Hepatocyte (in vitro differentiated cells): ENCODE data around the gene SENP1. TPM values are rescaled to one million over a fixed set of nuclear protein-coding genes. Genes with fewer than 3 reads are reported as not detected.
A peak's percentile ranks its signal among the peaks of the same experiment; 100 is the strongest.

ENCODE experiments used
- DNase-seq: peaks from one replicate; pipeline ENCODE4 v3.0.0-alpha.2; 2016; ENCODE audit warnings: low spot score
- H2AFZ ChIP-seq: fragments of 200-600 bp; sonication (generic); 2 replicates; pipeline ENCODE4 v1.6.0; 2016; ENCODE audit warnings: antibody characterized with exemption, mild to moderate bottlenecking
- H3K27ac ChIP-seq: fragments of 200-600 bp; sonication (generic); 2 replicates; pipeline ENCODE4 v1.5.1; 2016; ENCODE audit warnings: mild to moderate bottlenecking
- H3K27me3 ChIP-seq: fragments of 200-600 bp; sonication (generic); 2 replicates; pipeline ENCODE4 v1.6.1; 2016
- H3K36me3 ChIP-seq: fragments of 200-600 bp; sonication (generic); replicated peaks from 2 replicates; pipeline ENCODE4 v1.5.1; 2016; ENCODE audit warnings: low read depth; ENCODE audit not compliant: insufficient read depth
- H3K4me1 ChIP-seq: fragments of 200-600 bp; sonication (generic); 2 replicates; pipeline ENCODE4 v1.5.1; 2016; ENCODE audit warnings: mild to moderate bottlenecking, moderate library complexity; ENCODE audit not compliant: insufficient read depth
- H3K4me2 ChIP-seq: fragments of 200-600 bp; sonication (generic); 2 replicates; pipeline ENCODE4 v1.6.0; 2016
- H3K4me3 ChIP-seq: fragments of 200-600 bp; sonication (generic); 2 replicates; pipeline ENCODE4 v1.5.1; 2016; ENCODE audit warnings: mild to moderate bottlenecking
- H3K79me2 ChIP-seq: fragments of 200-600 bp; sonication (generic); 2 replicates; pipeline ENCODE4 v1.6.0; 2017; ENCODE audit warnings: mild to moderate bottlenecking
- H3K9me2 ChIP-seq: fragments of 200-600 bp; sonication (generic); replicated peaks from 2 replicates; pipeline ENCODE4 v1.6.0; 2017; ENCODE audit warnings: mild to moderate bottlenecking; ENCODE audit not compliant: insufficient read depth
- H3K9me3 ChIP-seq: fragments of 200-600 bp; sonication (generic); 2 replicates; pipeline ENCODE4 v1.5.1; 2016; ENCODE audit warnings: low read depth, mild to moderate bottlenecking
- H4K20me1 ChIP-seq: fragments of 200-600 bp; sonication (generic); 2 replicates; pipeline ENCODE4 v1.6.0; 2016; ENCODE audit warnings: mild to moderate bottlenecking; ENCODE audit not compliant: insufficient read depth, poor library complexity, severe bottlenecking
- EZH2 ChIP-seq: fragments of 200-600 bp; sonication (generic); IDR thresholded peaks from 2 replicates; pipeline ENCODE4 v1.6.1; 2016; ENCODE audit warnings: antibody characterized with exemption, mild to moderate bottlenecking, borderline replicate concordance
- EZH2phosphoT487 ChIP-seq: fragments of 200-600 bp; sonication (generic); IDR thresholded peaks from one replicate; pipeline ENCODE4 v1.6.1; 2018; ENCODE audit warnings: antibody characterized with exemption, mild to moderate bottlenecking, low read depth, moderate library complexity; ENCODE audit not compliant: unreplicated experiment, severe bottlenecking
- WGBS: methylation state at CpG from one replicate; pipeline ENCODE4 v1.1.6; 2016; ENCODE audit warnings: low lambda C conversion rate; ENCODE audit errors: missing lambda C conversion rate; 5-methylcytosine and 5-hydroxymethylcytosine counted together
- polyA plus RNA-seq: library from polyadenylated mRNA; unstranded; fragments of >200 nt; fragmentation: Nextera tagmentation; extraction: Ambion mirVana; gene quantifications from 2 replicates; pipeline ENCODE4 v1.2.1, GENCODE V29; 2016
- total RNA-seq: library from RNA; depleted of rRNA; stranded (reverse); fragments of >200 nt; gene quantifications from 2 replicates; pipeline ENCODE4 v1.2.3, GENCODE V29; 2014
- TF ChIP-seq, protein P1 (sequence below): fragments of 200-600 bp; sonication (generic); IDR thresholded peaks from 2 replicates; pipeline ENCODE4 v1.5.1; 2016; ENCODE audit warnings: antibody characterized with exemption, mild to moderate bottlenecking; ENCODE audit not compliant: poor library complexity

Gene SENP1
- total RNA-seq, result 14.4 and 16.9 TPM in 2 replicates
- 3.9 and 5.0 TPM in 2 replicates for polyA plus RNA-seq

DNA sequence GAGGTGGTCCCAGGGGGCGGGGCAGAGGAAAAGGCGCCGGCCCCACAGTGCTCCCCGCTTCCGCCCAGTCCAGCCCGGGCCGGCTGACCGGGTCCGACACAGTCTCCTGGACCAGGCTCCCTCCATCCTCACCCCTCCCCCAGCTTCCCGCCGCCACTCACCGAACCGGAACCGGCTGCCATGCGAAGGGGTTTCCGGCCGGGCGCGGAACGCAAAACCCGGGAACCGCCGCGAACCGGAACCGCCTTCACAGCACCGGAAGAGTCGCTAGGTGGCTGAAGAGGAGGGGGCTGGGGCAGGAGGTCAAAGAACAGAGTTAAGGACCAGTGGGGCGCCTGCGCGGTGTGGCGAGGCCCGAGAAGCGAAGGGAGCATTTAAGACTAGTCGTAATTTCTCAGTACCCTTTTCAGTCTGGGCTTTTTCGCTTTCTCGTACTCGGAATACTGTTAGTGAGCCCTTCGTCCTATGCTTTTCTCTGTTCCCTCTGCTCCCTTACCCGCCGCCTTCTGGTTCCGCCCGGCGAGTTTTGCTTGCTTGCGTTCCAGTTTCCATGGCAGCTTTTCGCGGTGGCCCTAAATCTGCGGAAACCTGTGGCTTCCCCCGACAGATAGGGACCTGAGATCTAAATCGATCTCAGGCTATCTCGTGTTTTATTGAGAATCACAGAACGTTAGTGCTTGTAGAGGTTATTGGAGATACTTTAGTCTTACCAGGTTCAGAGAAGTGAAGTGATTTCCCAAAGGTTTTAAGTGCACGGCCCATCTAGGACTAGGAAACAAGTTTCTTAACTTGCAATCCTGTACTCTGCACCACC lies at the start of gene SENP1:
TSS of gene SENP1 (minus strand) at position 213 of the 814 bp plus-strand sequence. CDS start 4,607 bp downstream, outside the sequence.
- no peaks in the 10 kb centered on the region for H3K36me3 ChIP-seq
- TF ChIP-seq EZH2phosphoT487 (no peak), EZH2 (no peak)
- TF ChIP-seq, protein P1, sequence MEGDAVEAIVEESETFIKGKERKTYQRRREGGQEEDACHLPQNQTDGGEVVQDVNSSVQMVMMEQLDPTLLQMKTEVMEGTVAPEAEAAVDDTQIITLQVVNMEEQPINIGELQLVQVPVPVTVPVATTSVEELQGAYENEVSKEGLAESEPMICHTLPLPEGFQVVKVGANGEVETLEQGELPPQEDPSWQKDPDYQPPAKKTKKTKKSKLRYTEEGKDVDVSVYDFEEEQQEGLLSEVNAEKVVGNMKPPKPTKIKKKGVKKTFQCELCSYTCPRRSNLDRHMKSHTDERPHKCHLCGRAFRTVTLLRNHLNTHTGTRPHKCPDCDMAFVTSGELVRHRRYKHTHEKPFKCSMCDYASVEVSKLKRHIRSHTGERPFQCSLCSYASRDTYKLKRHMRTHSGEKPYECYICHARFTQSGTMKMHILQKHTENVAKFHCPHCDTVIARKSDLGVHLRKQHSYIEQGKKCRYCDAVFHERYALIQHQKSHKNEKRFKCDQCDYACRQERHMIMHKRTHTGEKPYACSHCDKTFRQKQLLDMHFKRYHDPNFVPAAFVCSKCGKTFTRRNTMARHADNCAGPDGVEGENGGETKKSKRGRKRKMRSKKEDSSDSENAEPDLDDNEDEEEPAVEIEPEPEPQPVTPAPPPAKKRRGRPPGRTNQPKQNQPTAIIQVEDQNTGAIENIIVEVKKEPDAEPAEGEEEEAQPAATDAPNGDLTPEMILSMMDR, result no peak
- H3K4me3 ChIP-seq, result peak within 1 kb of the TSS; percentile 62
- no peaks in the 10 kb centered on the region for H3K27me3 ChIP-seq
- peaks cover 16% of the 10 kb centered on the region for H3K4me1 ChIP-seq
- peak within 1 kb of the TSS; percentile 97 for H3K27ac ChIP-seq
- peak; percentile 91 for DNase-seq
- 1% methylated on average over 44 of the region's 53 CpGs for WGBS
- H3K4me2 ChIP-seq, result peak within 1 kb of the TSS; percentile 85
- peaks cover 43% of the 10 kb centered on the region for H3K79me2 ChIP-seq
- H3K9me2 ChIP-seq, result no peaks in the 10 kb centered on the region
- no peaks in the 10 kb centered on the region for H4K20me1 ChIP-seq
- H3K9me3 ChIP-seq, result no peaks in the 10 kb centered on the region
- peak within 1 kb of the TSS; percentile 90 for H2AFZ ChIP-seq

DNA sequence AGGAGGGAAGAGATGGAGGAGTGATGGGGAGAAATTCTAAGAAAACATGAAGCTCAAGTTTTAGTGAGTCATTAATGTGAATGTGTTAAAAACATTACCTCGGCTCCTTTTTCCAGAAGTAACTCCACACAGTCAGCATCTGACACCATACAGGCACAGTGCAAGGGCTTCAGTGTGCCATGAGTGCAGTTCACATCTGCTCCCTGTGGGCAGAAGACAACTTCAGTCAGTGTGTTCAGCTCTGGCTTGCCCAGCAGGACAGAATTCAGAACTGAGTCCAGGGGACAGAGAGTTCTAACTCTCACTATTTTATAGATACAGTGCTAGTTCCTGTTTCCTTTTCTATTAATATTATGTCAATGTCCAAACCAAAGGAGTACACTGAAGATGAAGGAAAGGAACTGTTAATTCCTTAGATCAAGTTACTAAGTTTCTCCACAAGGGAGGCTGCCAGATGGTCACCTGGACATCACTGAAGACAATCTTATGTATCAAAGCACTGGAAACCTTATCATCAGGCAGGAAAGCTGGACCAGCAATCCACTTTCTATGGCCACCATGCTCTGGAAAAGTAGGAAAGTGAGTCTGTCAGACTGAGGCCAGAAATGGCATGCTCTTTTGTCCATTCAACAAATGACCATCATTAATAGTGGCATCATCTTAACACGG lies 45.4 kb upstream of the SENP1 start:
- Histone ChIP-seq H3K36me3 (peaks cover 6% of the 10 kb centered on the region), H2AFZ (no peak overlapping the region), H3K27ac (no peak overlapping the region), H3K4me2 (no peak overlapping the region), H3K9me2 (no peaks in the 10 kb centered on the region), H4K20me1 (no peaks in the 10 kb centered on the region), H3K79me2 (peaks cover 29% of the 10 kb centered on the region), H3K9me3 (no peaks in the 10 kb centered on the region), H3K27me3 (no peaks in the 10 kb centered on the region), H3K4me1 (peaks cover 2% of the 10 kb centered on the region), H3K4me3 (no peak overlapping the region)
- 84% methylated on average over 2 of the region's 2 CpGs for WGBS
- DNase-seq, result no peak
- TF ChIP-seq EZH2, result no peak
- TF ChIP-seq EZH2phosphoT487, result no peak
- TF ChIP-seq, protein P1, result no peak

DNA sequence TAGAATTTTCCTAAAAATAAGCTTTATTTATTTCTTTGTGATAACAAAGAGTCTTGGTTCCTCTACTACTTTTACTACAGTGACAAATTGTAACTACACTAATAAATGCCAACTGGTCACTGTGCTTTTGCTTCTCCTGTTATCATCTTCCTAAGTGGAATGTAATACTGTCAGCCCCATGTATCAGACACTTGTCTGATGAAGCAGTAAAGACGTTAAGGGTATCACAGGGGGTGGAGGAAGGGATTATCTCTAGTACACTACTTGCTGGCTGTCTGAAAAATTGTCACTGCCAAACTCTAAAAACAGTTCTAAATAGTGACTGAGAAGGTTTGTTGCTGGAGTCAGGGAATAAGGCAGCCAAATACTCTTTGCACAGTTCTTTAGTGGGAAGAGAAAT lies 40.1 kb upstream of the SENP1 start:
- peaks cover 4% of the 10 kb centered on the region for H3K36me3 ChIP-seq
- no peaks in the 10 kb centered on the region for H3K9me3 ChIP-seq
- H3K79me2 ChIP-seq, result no peaks in the 10 kb centered on the region
- no peaks in the 10 kb centered on the region for H4K20me1 ChIP-seq
- H3K27me3 ChIP-seq, result no peaks in the 10 kb centered on the region
- WGBS, result 39% methylated on average over 1 of the region's 1 CpG
- no peaks in the 10 kb centered on the region for H3K9me2 ChIP-seq
- no peak overlapping the region for H3K4me2 ChIP-seq
- H3K4me3 ChIP-seq, result no peak overlapping the region
- TF ChIP-seq, protein P1, result no peak
- TF ChIP-seq EZH2phosphoT487 (no peak), EZH2 (no peak)
- DNase-seq, result no peak
- H3K27ac ChIP-seq, result no peak overlapping the region
- H3K4me1 ChIP-seq, result no peaks in the 10 kb centered on the region
- no peak overlapping the region for H2AFZ ChIP-seq
